CD4-positive, CD25-positive, alpha-beta regulatory T cell (primary cell): ENCODE results near the gene PADI1. TPM values are rescaled to one million over a fixed set of nuclear protein-coding genes. Genes with fewer than 3 reads are reported as not detected.

ENCODE experiments used
- ATAC-seq, 2 donors: fragments of 150-1000 bp; cut with Tn5 transposase; one replicate each; pipeline ENCODE4 v1.10.0; 2021; ENCODE audit warnings: low read depth in 2 of 2, moderate number of reproducible peaks in 2 of 2, moderate library complexity in 1 of 2
- DNase-seq, 3 donors: peaks; one replicate each; pipeline versions ENCODE4 v3.0.0 to v3.0.0-alpha.2; 2012 to 2022; ENCODE audit warnings: mixed read lengths in 1 of 3
- H3K27ac ChIP-seq: one replicate; pipeline ENCODE4 v1.7.0; 2013; ENCODE audit warnings: mild to moderate bottlenecking, low read length; ENCODE audit not compliant: insufficient read depth, poor library complexity, severe bottlenecking
- H3K27me3 ChIP-seq: one replicate; pipeline ENCODE4 v1.7.0; 2013; ENCODE audit warnings: low read length; ENCODE audit not compliant: control insufficient read depth, insufficient read depth
- H3K36me3 ChIP-seq: one replicate; pipeline ENCODE4 v1.7.0; 2013; ENCODE audit warnings: mild to moderate bottlenecking, low read length, moderate library complexity; ENCODE audit not compliant: control insufficient read depth, insufficient read depth
- H3K4me1 ChIP-seq: 2 replicates; pipeline ENCODE4 v1.7.0; 2013; ENCODE audit warnings: mild to moderate bottlenecking, low read length; ENCODE audit not compliant: insufficient read depth, control insufficient read depth, poor library complexity, severe bottlenecking
- H3K4me3 ChIP-seq: one replicate; pipeline ENCODE4 v1.7.0; 2013; ENCODE audit warnings: low read depth, mild to moderate bottlenecking, low read length, moderate library complexity
- H3K9me3 ChIP-seq, 2 experiments: 1 replicate in 1 of 2; 2 replicates in 1 of 2; pipeline ENCODE4 v1.7.0; 2013; ENCODE audit warnings: low read length in 2 of 2, mild to moderate bottlenecking in 1 of 2, moderate library complexity in 1 of 2; ENCODE audit not compliant: control insufficient read depth in 2 of 2
- H3K27ac Mint-ChIP-seq, 3 donors: one replicate each; pipeline ENCODE4 v1.8.0; 2020 to 2022; ENCODE audit warnings: mild to moderate bottlenecking in 3 of 3, mixed read lengths in 3 of 3, moderate library complexity in 2 of 3
- H3K27me3 Mint-ChIP-seq: one replicate; pipeline ENCODE4 v1.8.0; 2022; ENCODE audit warnings: mild to moderate bottlenecking, mixed read lengths
- H3K36me3 Mint-ChIP-seq: one replicate; pipeline ENCODE4 v1.8.0; 2020; ENCODE audit warnings: mixed read lengths
- H3K4me1 Mint-ChIP-seq, 4 donors: one replicate each; pipeline ENCODE4 v1.8.0; 2020 to 2022; ENCODE audit warnings: mixed read lengths in 4 of 4, mild to moderate bottlenecking in 1 of 4
- H3K4me3 Mint-ChIP-seq, 4 donors: one replicate each; pipeline ENCODE4 v1.8.0; 2020 to 2022; ENCODE audit warnings: mild to moderate bottlenecking in 4 of 4, mixed read lengths in 4 of 4, moderate library complexity in 3 of 4
- H3K9me3 Mint-ChIP-seq, 7 donors: one replicate each; pipeline ENCODE4 v1.8.0; 2020 to 2022; ENCODE audit warnings: mixed read lengths in 7 of 7, mild to moderate bottlenecking in 3 of 7, moderate library complexity in 2 of 7
- polyA plus RNA-seq, 4 donors: library from polyadenylated mRNA; unstranded; fragments of 300-500 nt; fragmentation: Illumina TruSeq; gene quantifications; one replicate each; pipeline ENCODE4 v1.2.3, GENCODE V29; 2021
- total RNA-seq: library from RNA; stranded (reverse); gene quantifications from one replicate; pipeline ENCODE4 v1.2.3, GENCODE V29; 2022

The PADI1 gene
- total and polyA plus RNA-seq, 5 donors from 2014 or later = not detected

GRCh38 chr1:17258758-17259130 lies 53.8 kb downstream of the PADI1 start:
- Histone ChIP-seq H3K9me3 (no peaks in the 10 kb centered on the region), H3K4me1 (no peaks in the 10 kb centered on the region), H3K4me3 (no peak overlapping the region), H3K36me3 (no peaks in the 10 kb centered on the region), H3K27me3 (no peaks in the 10 kb centered on the region), H3K27ac (no peak overlapping the region)
- no peak for ATAC-seq
- Mint-ChIP-seq H3K36me3 (no peaks in the 10 kb centered on the region), H3K27me3 (peaks cover 5% of the 10 kb centered on the region), H3K4me1 (no peaks in the 10 kb centered on the region), H3K9me3 (peaks cover 0 to 3% (median 0%) of the 10 kb centered on the region in 7 donors), H3K4me3 (no peak overlapping the region), H3K27ac (no peak overlapping the region)
- no peak for DNase-seq

DNA sequence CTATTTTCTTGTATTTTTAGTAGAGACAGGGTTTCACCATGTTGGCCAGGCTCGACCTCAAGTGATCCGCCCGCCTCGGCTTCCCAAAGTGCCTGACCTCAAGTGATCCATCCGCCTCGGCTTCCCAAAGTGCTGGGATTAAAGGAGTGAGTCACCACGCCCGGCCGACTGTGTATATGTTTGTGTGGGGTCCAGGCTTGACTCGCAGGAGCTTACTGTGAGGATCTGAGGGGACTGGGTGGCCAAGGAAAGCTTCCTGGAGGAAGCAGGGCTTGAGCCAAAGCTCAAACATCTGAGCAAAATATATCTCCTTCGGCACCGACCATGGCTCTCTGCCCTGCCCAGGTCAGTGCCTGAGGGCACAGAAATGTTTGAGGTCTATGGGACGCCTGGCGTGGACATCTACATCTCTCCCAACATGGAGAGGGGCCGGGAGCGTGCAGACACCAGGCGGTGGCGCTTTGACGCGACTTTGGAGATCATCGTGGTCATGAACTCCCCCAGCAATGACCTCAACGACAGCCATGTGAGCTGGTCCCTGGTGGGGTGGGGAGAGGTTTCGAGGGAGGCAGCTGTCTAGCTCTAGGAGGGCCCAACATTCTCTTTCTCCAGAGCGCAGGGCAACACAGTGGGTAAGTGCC lies 54.4 kb downstream of the PADI1 start:
- no peak for DNase-seq
- no peaks in the 10 kb centered on the region for H3K4me1 ChIP-seq
- no peaks in the 10 kb centered on the region for H3K9me3 ChIP-seq
- H3K27ac ChIP-seq = no peak overlapping the region
- Mint-ChIP-seq H3K36me3 (no peaks in the 10 kb centered on the region), H3K9me3 (peaks cover 0 to 3% (median 0%) of the 10 kb centered on the region in 7 donors), H3K4me3 (no peak overlapping the region), H3K27ac (no peak overlapping the region), H3K4me1 (no peaks in the 10 kb centered on the region), H3K27me3 (peaks cover 5% of the 10 kb centered on the region)
- no peaks in the 10 kb centered on the region for H3K36me3 ChIP-seq
- no peaks in the 10 kb centered on the region for H3K27me3 ChIP-seq
- no peak for ATAC-seq
- no peak overlapping the region for H3K4me3 ChIP-seq

GRCh38 chr1:17260264-17260663 lies 55.3 kb downstream of the PADI1 start:
- H3K27me3 Mint-ChIP-seq = peaks cover 5% of the 10 kb centered on the region
- DNase-seq = no peak
- Histone ChIP-seq H3K36me3 (no peaks in the 10 kb centered on the region), H3K4me1 (no peaks in the 10 kb centered on the region), H3K27me3 (no peaks in the 10 kb centered on the region), H3K9me3 (no peaks in the 10 kb centered on the region), H3K27ac (no peak overlapping the region), H3K4me3 (no peak overlapping the region)
- peaks cover 0 to 3% (median 0%) of the 10 kb centered on the region in 7 donors for H3K9me3 Mint-ChIP-seq
- no peak for ATAC-seq
- H3K4me3 Mint-ChIP-seq = no peak overlapping the region
- H3K36me3 Mint-ChIP-seq = no peaks in the 10 kb centered on the region
- no peaks in the 10 kb centered on the region for H3K4me1 Mint-ChIP-seq
- no peak overlapping the region for H3K27ac Mint-ChIP-seq

GRCh38 chr1:17260738-17261137 lies 55.8 kb downstream of the PADI1 start:
- ATAC-seq = no peak
- no peak for DNase-seq
- H3K27me3 ChIP-seq = no peaks in the 10 kb centered on the region
- no peak overlapping the region for H3K27ac ChIP-seq
- peaks cover 5% of the 10 kb centered on the region for H3K27me3 Mint-ChIP-seq
- peaks cover 0 to 3% (median 0%) of the 10 kb centered on the region in 7 donors for H3K9me3 Mint-ChIP-seq
- no peaks in the 10 kb centered on the region for H3K9me3 ChIP-seq
- H3K4me1 Mint-ChIP-seq = no peaks in the 10 kb centered on the region
- H3K4me3 Mint-ChIP-seq = no peak overlapping the region
- H3K27ac Mint-ChIP-seq = no peak overlapping the region
- H3K4me3 ChIP-seq = no peak overlapping the region
- no peaks in the 10 kb centered on the region for H3K36me3 Mint-ChIP-seq
- H3K36me3 ChIP-seq = no peaks in the 10 kb centered on the region
- H3K4me1 ChIP-seq = no peaks in the 10 kb centered on the region

GRCh38 chr1:17263936-17264335 lies 59.0 kb downstream of the PADI1 start:
- no peaks in the 10 kb centered on the region for H3K27me3 ChIP-seq
- H3K4me3 ChIP-seq = no peak overlapping the region
- Mint-ChIP-seq H3K4me3 (no peak overlapping the region), H3K27ac (no peak overlapping the region), H3K4me1 (no peaks in the 10 kb centered on the region), H3K27me3 (peaks cover 5% of the 10 kb centered on the region), H3K9me3 (peaks cover 0 to 3% (median 0%) of the 10 kb centered on the region in 7 donors), H3K36me3 (no peaks in the 10 kb centered on the region)
- no peaks in the 10 kb centered on the region for H3K9me3 ChIP-seq
- H3K27ac ChIP-seq = no peak overlapping the region
- ATAC-seq (no peak), DNase-seq (no peak)
- H3K36me3 ChIP-seq = no peaks in the 10 kb centered on the region
- no peaks in the 10 kb centered on the region for H3K4me1 ChIP-seq

DNA sequence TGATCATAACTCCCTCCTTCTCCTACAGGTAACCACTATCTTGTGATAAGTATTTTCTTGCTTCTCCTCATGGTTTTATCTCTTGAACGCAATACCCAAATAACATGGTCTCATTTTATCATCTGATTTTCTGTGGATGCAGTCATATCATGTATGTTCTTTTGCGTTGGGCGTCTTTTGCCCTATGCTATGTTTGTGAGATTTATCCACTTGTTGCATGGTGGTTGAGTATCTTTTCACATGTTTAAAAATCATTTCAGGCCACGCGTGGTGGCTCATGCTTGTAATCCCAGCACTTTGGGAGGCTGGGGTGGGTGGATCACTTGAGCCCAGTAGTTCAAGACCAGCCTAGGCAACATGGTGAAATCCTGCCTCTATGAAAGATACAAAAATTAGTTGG lies 59.5 kb downstream of the PADI1 start:
- no peak overlapping the region for H3K4me3 ChIP-seq
- no peaks in the 10 kb centered on the region for H3K36me3 ChIP-seq
- no peaks in the 10 kb centered on the region for H3K36me3 Mint-ChIP-seq
- H3K4me3 Mint-ChIP-seq = no peak overlapping the region
- no peaks in the 10 kb centered on the region for H3K9me3 ChIP-seq
- DNase-seq (no peak), ATAC-seq (no peak)
- peaks cover 0 to 3% (median 0%) of the 10 kb centered on the region in 7 donors for H3K9me3 Mint-ChIP-seq
- no peaks in the 10 kb centered on the region for H3K27me3 ChIP-seq
- H3K27ac ChIP-seq = no peak overlapping the region
- peaks cover 5% of the 10 kb centered on the region for H3K27me3 Mint-ChIP-seq
- H3K4me1 ChIP-seq = no peaks in the 10 kb centered on the region
- no peaks in the 10 kb centered on the region for H3K4me1 Mint-ChIP-seq
- no peak overlapping the region for H3K27ac Mint-ChIP-seq

DNA sequence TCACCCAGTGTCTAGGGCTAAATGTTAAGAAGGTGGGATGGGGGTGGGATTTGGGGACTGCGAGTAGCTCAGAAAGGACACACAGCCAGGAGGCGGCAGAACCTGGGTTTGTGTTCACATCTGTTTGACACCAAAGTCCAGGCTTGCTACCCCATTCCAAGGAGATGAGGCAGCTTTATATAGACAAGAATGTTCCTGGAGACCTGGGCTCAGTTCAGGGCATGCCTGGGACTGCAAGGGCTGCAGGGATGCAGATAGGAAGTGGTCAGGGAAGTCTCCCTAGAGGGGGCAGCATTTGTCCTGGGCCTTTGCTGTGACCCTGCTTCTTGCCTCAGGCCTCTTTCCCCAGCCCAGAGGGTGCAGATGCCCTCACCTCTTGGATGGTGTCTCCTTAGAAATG lies 60.2 kb downstream of the PADI1 start:
- DNase-seq (no peak), ATAC-seq (no peak)
- no peaks in the 10 kb centered on the region for H3K4me1 Mint-ChIP-seq
- H3K4me3 ChIP-seq = no peak overlapping the region
- no peaks in the 10 kb centered on the region for H3K4me1 ChIP-seq
- peaks cover 0 to 3% (median 0%) of the 10 kb centered on the region in 7 donors for H3K9me3 Mint-ChIP-seq
- no peak overlapping the region for H3K27ac Mint-ChIP-seq
- H3K36me3 ChIP-seq = no peaks in the 10 kb centered on the region
- peaks cover 5% of the 10 kb centered on the region for H3K27me3 Mint-ChIP-seq
- no peaks in the 10 kb centered on the region for H3K27me3 ChIP-seq
- H3K36me3 Mint-ChIP-seq = no peaks in the 10 kb centered on the region
- H3K9me3 ChIP-seq = no peaks in the 10 kb centered on the region
- no peak overlapping the region for H3K27ac ChIP-seq
- H3K4me3 Mint-ChIP-seq = no peak overlapping the region

GRCh38 chr1:17265950-17266349 lies 61.0 kb downstream of the PADI1 start:
- Histone ChIP-seq H3K4me1 (no peaks in the 10 kb centered on the region), H3K36me3 (no peaks in the 10 kb centered on the region), H3K27ac (no peak overlapping the region), H3K9me3 (no peaks in the 10 kb centered on the region), H3K4me3 (no peak overlapping the region), H3K27me3 (no peaks in the 10 kb centered on the region)
- peaks cover 5% of the 10 kb centered on the region for H3K27me3 Mint-ChIP-seq
- peak overlapping the region in 1 of 3 donors; percentile 67 for H3K27ac Mint-ChIP-seq
- no peak for ATAC-seq
- no peak overlapping the region for H3K4me3 Mint-ChIP-seq
- peaks cover 0 to 3% (median 0%) of the 10 kb centered on the region in 7 donors for H3K9me3 Mint-ChIP-seq
- H3K36me3 Mint-ChIP-seq = no peaks in the 10 kb centered on the region
- no peaks in the 10 kb centered on the region for H3K4me1 Mint-ChIP-seq
- DNase-seq = no peak
